ENCODE measurements around the gene SGSM1. TPM values are rescaled to one million over a fixed set of nuclear protein-coding genes. Genes with fewer than 3 reads are reported as not detected.
"Not testable (repeated sequence)": the region's sequence is repeated elsewhere in the genome, so short reads cannot be mapped to it uniquely, and the experiment has no call there.

SGSM1 gene
- total and polyA plus RNA-seq, 10 of the 15 experiments (the other 5 are each of a cell fraction or from before 2014, with no cell fraction given) = not detected

GRCh38 chr22:24907101-24907500 lies 101.1 kb downstream of the SGSM1 start:
- BruUV-seq (replicated peaks); H3K79me2 ChIP-seq (ENCODE audit: control insufficient read depth, insufficient read depth, low read length); in situ Hi-C loops (cut with MboI); H3K9me3 ChIP-seq (replicated peaks; ENCODE audit: control insufficient read depth, insufficient read depth, low read length); H4K20me1 ChIP-seq (ENCODE audit: control insufficient read depth, insufficient read depth); SMC1A ChIA-PET (ENCODE audit: uncharacterized antibody, unreplicated experiment); CTCF ChIA-PET; H3K4me3 ChIP-seq; H3K27me3 ChIP-seq (replicated peaks in 1 of 2; ENCODE audit: control insufficient read depth in 2 of 2, insufficient read depth in 2 of 2, low read length in 1 of 2); H3K4me2 ChIP-seq (ENCODE audit: control insufficient read depth, insufficient read depth); RAD21 ChIA-PET (ENCODE audit: unreplicated experiment); H3K27ac ChIP-seq (ENCODE audit: control insufficient read depth, insufficient read depth); H3K4me1 ChIP-seq (ENCODE audit: control insufficient read depth, insufficient read depth, low read length); POLR2A ChIA-PET; FAIRE-seq; H3K36me3 ChIP-seq (ENCODE audit: control insufficient read depth in 2 of 2, insufficient read depth in 2 of 2, low read length in 1 of 2); ATAC-seq; H2AFZ ChIP-seq (ENCODE audit: control insufficient read depth, low read depth, low read length); H3K9ac ChIP-seq (ENCODE audit: control insufficient read depth, insufficient read depth, low read length); intact Hi-C loops (cut with micrococcal nuclease; ENCODE audit: unreplicated experiment); DNase-seq (ENCODE audit: low read depth, low spot score): not testable (repeated sequence)
- 32% methylated on average over 3 of the region's 3 CpGs for WGBS (ENCODE audit: insufficient coverage, insufficient replicate concordance, low lambda C conversion rate, missing lambda C conversion rate)

DNA sequence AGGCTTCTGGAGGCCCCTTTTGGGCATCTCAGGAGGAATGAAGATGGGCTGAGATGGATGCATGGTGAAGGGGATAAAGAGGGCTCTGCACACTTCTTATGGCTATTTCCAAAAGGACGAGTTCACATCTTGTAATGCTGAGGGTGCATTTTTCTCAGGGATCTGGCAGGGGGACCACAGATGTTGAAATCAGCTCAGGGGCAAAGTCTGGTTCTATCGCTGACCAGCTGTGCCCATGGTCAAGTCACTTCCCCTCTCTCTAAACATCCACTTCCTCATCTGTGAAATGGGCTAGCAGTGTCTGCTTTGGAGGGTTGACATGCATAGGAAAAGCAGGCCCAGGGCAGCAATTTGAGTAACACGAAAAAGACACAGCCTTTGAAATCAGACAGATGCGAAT lies 114.0 kb downstream of the SGSM1 start:
- H3K4me1 ChIP-seq (ENCODE audit: control insufficient read depth, insufficient read depth, low read length) = no peaks in the 10 kb centered on the region
- in situ Hi-C loops (cut with MboI) = no loop called here
- intact Hi-C loops (cut with micrococcal nuclease; ENCODE audit: unreplicated experiment) = no loop called here
- FAIRE-seq (no peak), DNase-seq (ENCODE audit: low read depth, low spot score) (no peak), ATAC-seq (no peak)
- ChIA-PET RAD21 (ENCODE audit: unreplicated experiment) (no interaction called here), SMC1A (ENCODE audit: uncharacterized antibody, unreplicated experiment) (no interaction called here), CTCF (no interaction called here), POLR2A (no interaction called here)
- no peak overlapping the region for H3K9ac ChIP-seq (ENCODE audit: control insufficient read depth, insufficient read depth, low read length)
- no peaks in the 10 kb centered on the region for H3K79me2 ChIP-seq (ENCODE audit: control insufficient read depth, insufficient read depth, low read length)
- H3K9me3 ChIP-seq (replicated peaks; ENCODE audit: control insufficient read depth, insufficient read depth, low read length) = no peaks in the 10 kb centered on the region
- no peaks in the 10 kb centered on the region for H3K36me3 ChIP-seq (ENCODE audit: control insufficient read depth in 2 of 2, insufficient read depth in 2 of 2, low read length in 1 of 2)
- no peak overlapping the region for H3K27ac ChIP-seq (ENCODE audit: control insufficient read depth, insufficient read depth)
- H3K4me3 ChIP-seq = no peak overlapping the region
- no TSS peak for BruUV-seq (replicated peaks)
- H2AFZ ChIP-seq (ENCODE audit: control insufficient read depth, low read depth, low read length) = no peak overlapping the region
- no peaks in the 10 kb centered on the region for H3K27me3 ChIP-seq (replicated peaks in 1 of 2; ENCODE audit: control insufficient read depth in 2 of 2, insufficient read depth in 2 of 2, low read length in 1 of 2)
- H3K4me2 ChIP-seq (ENCODE audit: control insufficient read depth, insufficient read depth) = no peak overlapping the region
- WGBS (ENCODE audit: insufficient coverage, insufficient replicate concordance, low lambda C conversion rate, missing lambda C conversion rate) = 6% methylated on average over 4 of the region's 4 CpGs
- no peaks in the 10 kb centered on the region for H4K20me1 ChIP-seq (ENCODE audit: control insufficient read depth, insufficient read depth)
- no peak for TF ChIP-seq PKNOX1 (IDR thresholded peaks at IDR 0.05)
- no peak for TF ChIP-seq MTA3 (IDR thresholded peaks at IDR 0.05; ENCODE audit: borderline replicate concordance, low read length)
- no peak for TF ChIP-seq ASH2L (IDR thresholded peaks at IDR 0.05; ENCODE audit: borderline replicate concordance, low read depth)
- TF ChIP-seq, protein P1, sequence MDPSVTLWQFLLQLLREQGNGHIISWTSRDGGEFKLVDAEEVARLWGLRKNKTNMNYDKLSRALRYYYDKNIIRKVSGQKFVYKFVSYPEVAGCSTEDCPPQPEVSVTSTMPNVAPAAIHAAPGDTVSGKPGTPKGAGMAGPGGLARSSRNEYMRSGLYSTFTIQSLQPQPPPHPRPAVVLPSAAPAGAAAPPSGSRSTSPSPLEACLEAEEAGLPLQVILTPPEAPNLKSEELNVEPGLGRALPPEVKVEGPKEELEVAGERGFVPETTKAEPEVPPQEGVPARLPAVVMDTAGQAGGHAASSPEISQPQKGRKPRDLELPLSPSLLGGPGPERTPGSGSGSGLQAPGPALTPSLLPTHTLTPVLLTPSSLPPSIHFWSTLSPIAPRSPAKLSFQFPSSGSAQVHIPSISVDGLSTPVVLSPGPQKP (IDR thresholded peaks at IDR 0.05; ENCODE audit: low read depth, low read length) = no peak
- TF ChIP-seq USF1 (IDR thresholded peaks at IDR 0.05; ENCODE audit: borderline replicate concordance, extremely low read length, insufficient read depth, low read depth, low read length) = no peak
- no peak for TF ChIP-seq SUPT20H (IDR thresholded peaks at IDR 0.05; ENCODE audit: borderline replicate concordance, control insufficient read depth, low read depth, low read length)
- no peak for TF ChIP-seq CEBPB (IDR thresholded peaks at IDR 0.05; ENCODE audit: borderline replicate concordance in 1 of 2, low read depth in 2 of 2, low read length in 2 of 2)
- no peak for TF ChIP-seq GABPA (IDR thresholded peaks at IDR 0.05; ENCODE audit: low read depth)
- TF ChIP-seq PAX5 (IDR thresholded peaks at IDR 0.05; ENCODE audit: borderline replicate concordance, low read depth, low read length) = no peak
- TF ChIP-seq PAX8 (IDR thresholded peaks at IDR 0.05) = no peak
- no peak for TF ChIP-seq MLLT1 (IDR thresholded peaks at IDR 0.05)

Measured in GM12878 (cell line).